HG03558 (cell line): ENCODE data around the gene SYNPR.

ENCODE experiments used
- ATAC-seq: cut with Tn5 transposase; IDR thresholded peaks from one replicate; pipeline ENCODE4 v1.9.1; 2021; ENCODE audit warnings: moderate number of reproducible peaks; ENCODE audit not compliant: unreplicated experiment; ENCODE audit errors: extremely low read depth

Gene SYNPR

DNA sequence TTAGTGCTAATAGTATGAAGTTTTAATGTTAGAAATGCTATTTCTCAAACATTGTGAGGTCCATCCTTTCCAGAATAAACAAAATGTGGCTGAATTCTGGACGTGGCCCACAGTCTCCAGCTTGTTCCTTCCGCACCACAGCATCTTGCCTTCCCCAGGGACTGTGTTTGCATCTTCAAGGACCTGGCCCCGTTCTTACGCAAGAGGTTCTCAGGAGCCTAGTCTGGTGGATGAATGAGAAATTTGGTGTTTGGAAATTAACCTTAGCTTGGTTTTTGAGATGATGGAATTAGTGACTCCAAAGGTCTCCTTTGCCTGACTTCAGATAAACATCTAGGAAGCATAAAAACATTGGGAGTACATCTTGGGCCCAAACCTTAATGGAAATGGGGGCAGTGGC, 18.1 kb downstream of the SYNPR start:
- ATAC-seq = no peak

DNA sequence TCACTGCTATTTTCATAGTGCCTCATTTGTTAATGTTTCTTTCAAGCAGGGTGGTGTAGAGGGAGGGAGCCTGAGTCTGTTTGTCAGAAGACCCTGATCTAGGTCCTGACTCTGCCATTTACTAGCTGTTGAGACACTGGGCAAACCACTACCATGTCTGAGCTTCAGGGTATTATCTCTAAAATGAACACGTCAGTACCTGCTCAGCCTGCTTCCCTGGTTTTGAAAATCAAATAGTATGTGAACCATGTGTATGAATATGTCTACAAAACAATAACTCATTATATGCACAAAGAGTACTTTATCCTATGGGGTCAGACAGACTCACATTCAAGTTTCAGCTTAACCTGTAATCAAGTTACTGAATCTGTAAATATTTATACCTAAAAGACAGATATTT, 25.1 kb downstream of the SYNPR start:
- no peak for ATAC-seq

GRCh38 chr3:63304421-63304820, 26.3 kb downstream of the SYNPR start:
- no peak for ATAC-seq

- ATAC-seq = no peak
Observed at GRCh38 chr3:63308072-63308471, 30.0 kb downstream of the SYNPR start.

GRCh38 chr3:63309768-63310167, 31.7 kb downstream of the SYNPR start:
- no peak for ATAC-seq

DNA sequence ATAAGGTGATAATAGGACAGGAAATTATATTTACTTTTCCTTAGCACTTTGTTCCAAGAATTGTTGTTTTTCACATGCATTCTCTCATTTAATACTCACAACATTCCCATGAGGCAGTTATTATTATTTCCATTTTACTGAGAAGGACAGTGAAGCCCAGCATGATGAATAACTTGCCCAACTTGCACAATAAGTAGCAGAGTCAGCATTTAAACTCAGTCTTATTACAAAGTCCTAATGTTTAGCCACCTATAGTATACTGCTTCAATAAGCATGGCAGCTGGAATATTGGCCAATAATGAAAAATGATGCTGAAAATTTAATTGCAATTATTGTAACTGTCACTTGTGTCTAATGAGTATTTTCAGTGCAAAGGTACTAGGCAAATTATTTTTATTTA, 45.7 kb downstream of the SYNPR start:
- no peak for ATAC-seq

- no peak for ATAC-seq
Observed at GRCh38 chr3:63324621-63325020, 46.5 kb downstream of the SYNPR start.

DNA sequence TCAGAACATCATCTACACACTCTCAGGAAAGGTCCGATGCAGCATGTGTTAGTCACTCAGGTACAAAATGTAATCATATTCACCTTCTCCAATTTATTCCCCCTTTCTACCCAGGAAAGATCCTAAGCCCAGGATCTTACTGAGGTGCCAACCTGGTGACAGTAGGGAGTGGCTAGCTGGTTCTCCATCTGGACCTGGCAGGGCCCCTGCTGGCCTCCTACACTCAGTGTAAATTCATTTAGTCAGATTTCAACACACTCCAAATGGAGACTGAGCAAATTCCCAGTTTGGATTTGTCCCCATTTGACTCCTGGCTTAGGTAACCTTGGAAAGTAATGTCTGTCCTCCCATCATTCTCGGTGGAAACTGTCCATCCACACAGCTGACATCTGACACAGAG, 47.3 kb downstream of the SYNPR start:
- no peak for ATAC-seq

DNA sequence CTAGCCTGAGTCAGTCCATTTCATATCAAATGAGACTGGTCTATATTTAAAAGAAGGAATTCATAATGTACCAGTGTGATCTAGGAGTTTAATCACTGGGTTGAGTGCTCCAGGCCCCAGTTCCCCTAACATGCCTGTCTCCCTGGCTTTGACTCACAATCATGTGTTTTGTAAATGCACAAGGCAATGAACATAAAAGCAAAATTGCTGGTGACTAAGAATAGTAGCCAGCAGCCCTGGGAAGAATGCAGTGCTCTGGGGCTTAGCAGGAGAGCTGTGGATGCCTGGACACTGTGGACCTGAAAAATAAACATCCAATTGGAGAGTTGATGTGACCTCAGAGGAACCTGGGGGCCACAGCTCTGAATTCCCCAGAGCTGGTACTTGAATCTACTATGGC, 50.3 kb downstream of the SYNPR start:
- no peak for ATAC-seq

- no peak for ATAC-seq
Observed at GRCh38 chr3:63331520-63331919, 53.4 kb downstream of the SYNPR start.

GRCh38 chr3:63333815-63334214, 55.7 kb downstream of the SYNPR start:
- ATAC-seq = no peak

DNA sequence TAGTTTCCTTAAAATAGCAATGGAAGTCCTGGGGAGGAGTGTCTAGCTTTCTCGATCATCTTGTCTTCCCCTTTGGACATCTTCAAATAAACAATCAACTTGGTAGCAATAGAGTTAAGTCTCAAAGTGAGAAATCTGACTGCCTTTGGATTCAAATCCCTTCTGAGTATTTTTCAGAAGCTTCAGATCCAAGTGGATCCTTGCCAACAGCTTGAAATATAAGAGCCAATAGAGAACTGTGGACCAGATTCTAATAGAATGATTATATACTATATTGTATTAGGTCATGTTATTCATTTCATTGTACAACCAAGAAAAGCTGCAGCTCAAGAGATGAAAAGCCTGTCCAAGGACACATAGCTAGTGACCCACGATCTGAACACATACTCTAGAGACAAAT, 60.2 kb downstream of the SYNPR start:
- no peak for ATAC-seq

DNA sequence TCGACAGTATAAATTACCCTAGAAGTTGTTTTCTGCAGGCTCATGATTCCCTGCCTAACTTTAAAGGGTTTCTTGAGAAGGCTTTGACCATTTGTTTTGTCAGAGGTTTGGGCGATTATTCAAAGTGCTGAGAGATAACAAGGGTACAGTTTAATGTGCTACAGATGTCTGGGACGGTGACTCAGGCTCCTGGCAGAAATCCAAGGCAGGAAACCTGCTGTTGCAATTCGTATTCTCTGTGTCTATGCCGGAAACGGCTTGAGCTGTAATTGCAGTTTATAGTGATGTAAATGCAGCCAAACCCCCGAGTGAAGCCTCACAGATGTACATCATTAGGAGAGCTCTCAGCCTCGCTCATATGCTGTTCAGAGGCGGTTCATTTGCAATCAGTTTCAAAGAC, 65.6 kb downstream of the SYNPR start:
- no peak for ATAC-seq

GRCh38 chr3:63344661-63345060, 66.6 kb downstream of the SYNPR start:
- no peak for ATAC-seq

DNA sequence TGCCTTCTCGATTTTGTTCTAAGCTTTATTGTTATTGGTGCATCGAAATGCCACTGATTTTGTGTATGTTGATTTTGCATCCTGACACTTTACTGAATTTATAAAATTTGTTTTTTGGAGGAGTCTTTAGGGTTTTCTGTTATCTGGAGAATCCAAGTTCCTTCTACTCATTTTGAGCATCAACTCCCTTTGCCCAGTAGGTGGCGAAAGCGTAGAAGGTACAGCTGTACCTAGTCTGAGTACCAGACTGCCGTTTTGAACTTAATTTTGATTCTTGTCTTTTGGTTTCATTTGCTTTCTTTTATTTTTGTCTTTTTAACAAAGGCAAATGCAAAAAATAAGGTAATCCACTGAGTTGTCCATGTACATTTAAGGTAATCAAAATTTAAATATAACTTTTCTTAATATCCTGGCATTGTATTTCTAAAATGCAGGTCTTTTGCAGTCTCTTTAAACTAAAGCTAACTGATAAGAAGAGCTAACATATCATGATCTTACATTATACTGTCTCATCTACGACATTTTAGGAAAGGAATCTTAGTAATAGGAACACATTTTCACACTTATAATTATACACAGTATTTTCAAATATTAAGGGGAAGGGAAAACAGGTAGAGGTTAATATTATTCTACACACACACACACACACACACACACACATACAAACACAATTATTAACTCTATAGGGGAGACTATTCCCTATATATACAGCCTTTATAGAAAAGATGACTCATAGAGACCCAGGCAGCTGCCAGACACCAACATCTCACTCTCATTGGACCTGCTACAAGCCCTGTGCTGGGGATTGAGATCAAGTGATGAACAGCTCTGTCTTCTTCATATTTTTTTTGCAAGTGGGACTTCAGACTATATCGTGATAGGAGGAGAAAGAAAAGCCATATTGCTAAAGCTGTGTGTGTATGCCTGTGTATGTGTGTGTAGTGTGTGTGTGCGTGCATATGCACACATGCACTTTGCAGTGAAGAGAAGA, 71.8 kb downstream of the SYNPR start:
- ATAC-seq = no peak

GRCh38 chr3:63351159-63352007, 73.3 kb downstream of the SYNPR start:
- no peak for ATAC-seq

GRCh38 chr3:63352008-63352279, 73.8 kb downstream of the SYNPR start:
- no peak for ATAC-seq

DNA sequence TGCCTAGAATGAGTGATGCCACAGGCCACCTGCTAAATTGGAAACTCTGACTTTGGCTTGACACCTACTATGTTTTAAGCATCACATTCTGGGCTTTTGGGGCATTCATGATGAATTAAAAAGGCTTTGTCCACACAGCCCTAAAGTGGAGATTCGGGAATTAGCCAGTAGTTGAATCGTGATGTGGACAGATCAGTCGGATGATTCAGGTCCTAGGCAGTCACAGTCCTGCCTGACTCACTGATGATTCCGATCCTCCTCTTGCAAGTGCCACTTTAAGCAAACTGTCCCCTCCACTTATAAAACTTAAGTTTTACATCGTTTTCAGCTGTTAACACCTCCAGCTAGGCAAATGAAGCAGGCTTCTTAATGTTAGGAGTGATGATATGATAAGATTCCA, 75.3 kb downstream of the SYNPR start:
- ATAC-seq = no peak

- no peak for ATAC-seq
Observed at GRCh38 chr3:63354160-63354559, 76.1 kb downstream of the SYNPR start.

GRCh38 chr3:63355809-63356208, 77.7 kb downstream of the SYNPR start:
- ATAC-seq = no peak

DNA sequence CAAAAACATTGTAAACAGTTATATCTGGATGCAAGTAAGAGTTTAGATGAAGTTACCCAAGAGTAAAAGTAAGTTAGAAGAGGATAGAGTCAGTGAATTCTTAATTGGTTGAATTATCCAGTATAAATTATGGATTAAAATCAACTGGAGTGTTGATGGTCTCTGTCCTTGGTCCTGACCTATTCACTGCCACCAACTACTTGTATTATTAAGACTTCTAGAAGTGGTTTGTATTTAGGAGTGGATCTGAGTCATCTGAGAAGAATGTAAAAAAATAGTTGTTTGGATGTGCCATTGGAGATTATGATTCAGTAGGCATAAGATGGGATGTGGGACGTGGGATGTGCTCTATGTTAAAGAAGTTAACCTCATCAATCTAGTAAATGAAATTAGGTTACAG, 86.4 kb downstream of the SYNPR start:
- ATAC-seq = no peak
